Lung (tissue), 12 donors: ENCODE measurements around the gene DUS2. TPM values are rescaled to one million over a fixed set of nuclear protein-coding genes. Genes with fewer than 3 reads are reported as not detected.

ENCODE experiments used
- ATAC-seq: fragments of 200-7000 bp; cut with Tn5 transposase; one replicate; pipeline ENCODE4 v1.9.1; 2020; ENCODE audit warnings: moderate number of reproducible peaks; ENCODE audit not compliant: insufficient read depth, low FRiP score
- DNase-seq, 3 donors: peaks; one replicate each; pipeline ENCODE4 v3.0.0-alpha.2; 2013 to 2017
- H3K27ac ChIP-seq, 2 donors: one replicate each; pipeline ENCODE4 v1.5.1; 2013; ENCODE audit warnings: mild to moderate bottlenecking in 2 of 2, moderate library complexity in 2 of 2, control low read depth in 1 of 2, inconsistent platforms in 1 of 2, low read depth in 1 of 2, low read length in 1 of 2
- H3K27me3 ChIP-seq, 3 donors: one replicate each; pipeline ENCODE4 v1.5.1; 2013; ENCODE audit warnings: low read length in 2 of 3; ENCODE audit not compliant: control insufficient read depth in 3 of 3, insufficient read depth in 3 of 3
- H3K36me3 ChIP-seq, 4 donors: one replicate each; pipeline ENCODE4 v1.5.1; 2013; ENCODE audit warnings: low read length in 4 of 4, mild to moderate bottlenecking in 1 of 4, moderate library complexity in 1 of 4; ENCODE audit not compliant: control insufficient read depth in 4 of 4, insufficient read depth in 4 of 4
- H3K4me1 ChIP-seq, 5 donors: one replicate each; pipeline ENCODE4 v1.5.1; 2013; ENCODE audit warnings: low read length in 5 of 5, mild to moderate bottlenecking in 2 of 5, moderate library complexity in 1 of 5; ENCODE audit not compliant: control insufficient read depth in 5 of 5, insufficient read depth in 5 of 5
- H3K4me3 ChIP-seq: one replicate; pipeline ENCODE4 v1.5.1; 2013; ENCODE audit warnings: mild to moderate bottlenecking, control low read depth, moderate library complexity
- H3K9ac ChIP-seq, 2 donors: one replicate each; pipeline ENCODE4 v1.5.1; 2013; ENCODE audit warnings: low read length in 2 of 2, control low read depth in 1 of 2; ENCODE audit not compliant: insufficient read depth in 1 of 2
- H3K9me3 ChIP-seq, 4 donors: one replicate each; pipeline ENCODE4 v1.5.1; 2013; ENCODE audit warnings: low read length in 3 of 4, mild to moderate bottlenecking in 1 of 4, moderate library complexity in 1 of 4; ENCODE audit not compliant: control insufficient read depth in 4 of 4, insufficient read depth in 3 of 4
- WGBS, 2 donors: extraction: QIAGEN DNeasy Blood & Tissue Kit; methylation state at CpG; one replicate each; pipeline ENCODE4 v1.1.7; 2013; 5-methylcytosine and 5-hydroxymethylcytosine counted together
- polyA plus RNA-seq, 2 donors: library from polyadenylated mRNA; stranded (reverse); fragments of 200-250 nt; gene quantifications; one replicate each; pipeline ENCODE4 v1.2.1, GENCODE V29; 2013
- total RNA-seq, 2 donors: library from RNA; depleted of rRNA in 1 of 2; stranded (reverse); fragments of >200 nt in 1 of 2; gene quantifications; one replicate each; pipeline ENCODE4 v1.2.1, GENCODE V29; 2014 to 2021
- TF ChIP-seq, protein P1 (sequence below): IDR thresholded peaks from 2 replicates; pipeline ENCODE4 v1.5.1; 2012; ENCODE audit warnings: mild to moderate bottlenecking; ENCODE audit errors: control extremely low read depth, extremely low read depth
- donor health status: control.
- donor health status: control.
- donor health status: Bipolar disorder and iron deficiency.
- donor health status: healthy.
- donor health status: DM: yes; HTN: yes; CAD: no.

Gene DUS2
- total and polyA plus RNA-seq, 4 donors, result 8.1 to 17.1 (median 13.7) TPM

DNA sequence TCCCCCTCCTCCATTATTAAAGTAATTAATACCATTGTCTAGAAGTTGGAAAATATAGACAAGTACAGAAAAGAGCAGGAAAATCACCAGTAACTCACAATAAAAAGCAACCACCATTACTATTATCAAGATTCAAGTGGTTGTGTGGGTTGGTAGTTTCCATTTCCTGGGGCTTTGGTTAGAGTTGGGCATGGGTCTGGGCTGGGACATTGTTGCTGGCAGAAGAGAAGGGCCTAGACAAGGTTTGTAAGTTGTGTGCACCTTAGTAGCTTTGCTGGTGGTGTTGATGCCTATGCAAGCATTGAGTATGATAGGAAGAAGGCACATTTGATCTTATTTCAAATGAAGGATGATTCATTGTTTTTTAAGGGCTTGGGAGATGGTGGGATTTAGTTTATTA lies 36.7 kb downstream of the DUS2 start:
- H3K36me3 ChIP-seq, result peaks cover 2 to 10% (median 6%) of the 10 kb centered on the region in 4 donors
- H3K4me1 ChIP-seq, result peaks cover 0 to 10% (median 5%) of the 10 kb centered on the region in 5 donors
- no peak for DNase-seq
- H3K9ac ChIP-seq, result no peak overlapping the region
- no peaks in the 10 kb centered on the region for H3K27me3 ChIP-seq
- no peak overlapping the region for H3K4me3 ChIP-seq
- no peak for ATAC-seq
- no peak overlapping the region for H3K27ac ChIP-seq
- H3K9me3 ChIP-seq, result no peaks in the 10 kb centered on the region
- TF ChIP-seq, protein P1, sequence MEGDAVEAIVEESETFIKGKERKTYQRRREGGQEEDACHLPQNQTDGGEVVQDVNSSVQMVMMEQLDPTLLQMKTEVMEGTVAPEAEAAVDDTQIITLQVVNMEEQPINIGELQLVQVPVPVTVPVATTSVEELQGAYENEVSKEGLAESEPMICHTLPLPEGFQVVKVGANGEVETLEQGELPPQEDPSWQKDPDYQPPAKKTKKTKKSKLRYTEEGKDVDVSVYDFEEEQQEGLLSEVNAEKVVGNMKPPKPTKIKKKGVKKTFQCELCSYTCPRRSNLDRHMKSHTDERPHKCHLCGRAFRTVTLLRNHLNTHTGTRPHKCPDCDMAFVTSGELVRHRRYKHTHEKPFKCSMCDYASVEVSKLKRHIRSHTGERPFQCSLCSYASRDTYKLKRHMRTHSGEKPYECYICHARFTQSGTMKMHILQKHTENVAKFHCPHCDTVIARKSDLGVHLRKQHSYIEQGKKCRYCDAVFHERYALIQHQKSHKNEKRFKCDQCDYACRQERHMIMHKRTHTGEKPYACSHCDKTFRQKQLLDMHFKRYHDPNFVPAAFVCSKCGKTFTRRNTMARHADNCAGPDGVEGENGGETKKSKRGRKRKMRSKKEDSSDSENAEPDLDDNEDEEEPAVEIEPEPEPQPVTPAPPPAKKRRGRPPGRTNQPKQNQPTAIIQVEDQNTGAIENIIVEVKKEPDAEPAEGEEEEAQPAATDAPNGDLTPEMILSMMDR, result no peak

GRCh38 chr16:68061396-68061795 lies 38.3 kb downstream of the DUS2 start:
- TF ChIP-seq, protein P1, result no peak
- ATAC-seq, result no peak
- Histone ChIP-seq H3K9ac (no peak overlapping the region), H3K4me1 (peaks cover 0 to 15% (median 8%) of the 10 kb centered on the region in 5 donors), H3K9me3 (no peaks in the 10 kb centered on the region), H3K36me3 (peaks cover 2 to 14% (median 4%) of the 10 kb centered on the region in 4 donors), H3K4me3 (no peak overlapping the region), H3K27ac (no peak overlapping the region), H3K27me3 (no peaks in the 10 kb centered on the region)
- WGBS, 2 donors, result 84 to 88% methylated on average over 3 of the region's 3 CpGs
- no peak for DNase-seq

DNA sequence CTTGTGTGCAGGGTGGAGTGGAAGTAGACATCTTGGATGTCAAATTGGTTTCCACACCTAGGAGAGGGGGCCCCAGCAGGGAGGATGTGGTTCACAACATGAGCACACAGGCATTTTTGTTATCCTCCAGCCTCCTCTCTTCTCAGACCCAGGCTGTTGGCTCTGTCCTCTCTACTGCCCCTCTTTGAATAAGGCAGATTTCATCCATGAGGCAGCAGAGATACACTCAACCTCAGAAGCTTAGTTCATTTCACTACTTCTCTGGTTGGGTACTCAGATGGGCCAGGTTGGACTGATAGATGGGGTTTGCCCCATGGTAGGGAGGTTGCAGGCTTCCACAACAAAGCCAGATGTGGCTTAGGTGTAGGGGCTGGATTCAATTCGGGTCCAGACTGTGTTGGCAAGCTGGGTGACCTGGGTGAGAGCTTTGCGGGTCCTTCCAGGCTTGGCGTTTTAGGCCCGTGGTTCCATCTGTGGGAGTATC lies 39.9 kb downstream of the DUS2 start:
- Histone ChIP-seq H3K4me3 (no peak overlapping the region), H3K36me3 (peaks cover 0 to 13% (median 4%) of the 10 kb centered on the region in 4 donors), H3K27me3 (no peaks in the 10 kb centered on the region), H3K27ac (peak overlapping the region in 1 of 2 donors; percentile 17), H3K4me1 (peaks cover 0 to 16% (median 8%) of the 10 kb centered on the region in 5 donors), H3K9me3 (no peaks in the 10 kb centered on the region), H3K9ac (no peak overlapping the region)
- WGBS, 2 donors, result 86 to 93% methylated on average over 4 of the region's 4 CpGs
- TF ChIP-seq, protein P1, result no peak
- ATAC-seq, result no peak
- DNase-seq, result no peak
